ENCODE results near the gene CEP55.
A peak's percentile ranks its signal among the peaks of the same experiment; 100 is the strongest.

DNA sequence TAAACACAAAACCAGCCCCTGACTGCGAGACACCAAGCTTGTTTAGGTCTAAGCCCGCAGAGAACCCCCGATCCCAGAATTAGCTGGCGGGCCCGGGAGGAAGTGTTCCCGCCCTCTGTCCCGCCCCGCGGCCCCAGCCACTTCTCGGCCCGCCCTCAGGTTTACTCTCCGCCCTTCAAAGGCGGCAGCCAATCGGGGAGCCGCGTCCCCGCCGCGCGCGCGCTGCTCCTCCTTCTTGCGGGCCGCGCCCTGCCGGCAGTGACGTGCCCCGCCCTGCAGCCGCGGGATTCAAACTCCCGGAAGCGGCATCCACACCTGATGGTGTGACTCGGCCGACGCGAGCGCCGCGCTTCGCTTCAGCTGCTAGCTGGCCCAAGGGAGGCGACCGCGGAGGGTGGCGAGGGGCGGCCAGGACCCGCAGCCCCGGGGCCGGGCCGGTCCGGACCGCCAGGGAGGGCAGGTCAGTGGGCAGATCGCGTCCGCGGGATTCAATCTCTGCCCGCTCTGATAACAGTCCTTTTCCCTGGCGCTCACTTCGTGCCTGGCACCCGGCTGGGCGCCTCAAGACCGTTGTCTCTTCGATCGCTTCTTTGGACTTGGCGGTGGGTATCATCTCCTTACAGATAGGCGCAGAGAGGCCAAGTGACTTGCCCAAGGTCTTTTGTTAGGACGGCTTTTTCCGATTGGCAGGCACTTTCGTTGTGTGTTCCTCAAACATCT lies at the start of gene CEP55:
- TF ChIP-seq POLR2AphosphoS5 (IDR thresholded peaks at IDR 0.05; ENCODE audit: low read depth) (peak; percentile 40; the same call in 1 of the 2 replicates), CTCF (IDR thresholded peaks at IDR 0.05; ENCODE audit: insufficient read depth, low read length) (no peak), GABPA (IDR thresholded peaks at IDR 0.05; ENCODE audit: low read depth) (peak; percentile 58; the same call in 1 of the 2 replicates), SPI1 (IDR thresholded peaks at IDR 0.05; ENCODE audit: borderline replicate concordance, low read depth) (peak; percentile 74)
- TF ChIP-seq, protein P1, sequence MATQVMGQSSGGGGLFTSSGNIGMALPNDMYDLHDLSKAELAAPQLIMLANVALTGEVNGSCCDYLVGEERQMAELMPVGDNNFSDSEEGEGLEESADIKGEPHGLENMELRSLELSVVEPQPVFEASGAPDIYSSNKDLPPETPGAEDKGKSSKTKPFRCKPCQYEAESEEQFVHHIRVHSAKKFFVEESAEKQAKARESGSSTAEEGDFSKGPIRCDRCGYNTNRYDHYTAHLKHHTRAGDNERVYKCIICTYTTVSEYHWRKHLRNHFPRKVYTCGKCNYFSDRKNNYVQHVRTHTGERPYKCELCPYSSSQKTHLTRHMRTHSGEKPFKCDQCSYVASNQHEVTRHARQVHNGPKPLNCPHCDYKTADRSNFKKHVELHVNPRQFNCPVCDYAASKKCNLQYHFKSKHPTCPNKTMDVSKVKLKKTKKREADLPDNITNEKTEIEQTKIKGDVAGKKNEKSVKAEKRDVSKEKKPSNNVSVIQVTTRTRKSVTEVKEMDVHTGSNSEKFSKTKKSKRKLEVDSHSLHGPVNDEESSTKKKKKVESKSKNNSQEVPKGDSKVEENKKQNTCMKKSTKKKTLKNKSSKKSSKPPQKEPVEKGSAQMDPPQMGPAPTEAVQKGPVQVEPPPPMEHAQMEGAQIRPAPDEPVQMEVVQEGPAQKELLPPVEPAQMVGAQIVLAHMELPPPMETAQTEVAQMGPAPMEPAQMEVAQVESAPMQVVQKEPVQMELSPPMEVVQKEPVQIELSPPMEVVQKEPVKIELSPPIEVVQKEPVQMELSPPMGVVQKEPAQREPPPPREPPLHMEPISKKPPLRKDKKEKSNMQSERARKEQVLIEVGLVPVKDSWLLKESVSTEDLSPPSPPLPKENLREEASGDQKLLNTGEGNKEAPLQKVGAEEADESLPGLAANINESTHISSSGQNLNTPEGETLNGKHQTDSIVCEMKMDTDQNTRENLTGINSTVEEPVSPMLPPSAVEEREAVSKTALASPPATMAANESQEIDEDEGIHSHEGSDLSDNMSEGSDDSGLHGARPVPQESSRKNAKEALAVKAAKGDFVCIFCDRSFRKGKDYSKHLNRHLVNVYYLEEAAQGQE (IDR thresholded peaks at IDR 0.05; ENCODE audit: insufficient replicate concordance, low read depth) = no peak

Measured in HL-60 (cell line).